ENCODE results near the gene PLXNA4.
"Not testable (repeated sequence)": the region's sequence is repeated elsewhere in the genome, so short reads cannot be mapped to it uniquely, and the experiment has no call there.

The PLXNA4 gene

GRCh38 chr7:132197772-132198171 is 378.5 kb downstream of the PLXNA4 start:
- DNase-seq (ENCODE audit: low spot score), result no peak

DNA sequence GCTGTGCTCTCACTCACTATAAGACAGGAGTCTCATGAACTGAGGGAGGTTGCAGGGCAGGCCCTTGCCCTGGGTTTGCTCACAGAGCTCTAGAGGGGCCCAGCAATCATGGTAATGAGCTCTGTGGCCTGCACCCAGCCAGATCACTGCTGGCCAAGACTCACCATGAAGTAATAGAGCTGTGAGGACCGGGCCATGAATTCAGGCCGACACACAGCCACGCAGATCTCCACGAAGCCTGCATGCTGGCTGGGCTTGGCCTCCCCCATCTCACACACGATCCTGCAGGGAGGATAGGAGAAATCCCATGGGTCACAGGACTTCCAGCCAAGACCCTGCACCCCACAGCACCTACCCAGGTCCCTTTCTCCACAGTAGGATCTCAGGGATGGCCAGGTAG is 382.4 kb downstream of the PLXNA4 start:
- no peak for DNase-seq (ENCODE audit: low spot score)

DNA sequence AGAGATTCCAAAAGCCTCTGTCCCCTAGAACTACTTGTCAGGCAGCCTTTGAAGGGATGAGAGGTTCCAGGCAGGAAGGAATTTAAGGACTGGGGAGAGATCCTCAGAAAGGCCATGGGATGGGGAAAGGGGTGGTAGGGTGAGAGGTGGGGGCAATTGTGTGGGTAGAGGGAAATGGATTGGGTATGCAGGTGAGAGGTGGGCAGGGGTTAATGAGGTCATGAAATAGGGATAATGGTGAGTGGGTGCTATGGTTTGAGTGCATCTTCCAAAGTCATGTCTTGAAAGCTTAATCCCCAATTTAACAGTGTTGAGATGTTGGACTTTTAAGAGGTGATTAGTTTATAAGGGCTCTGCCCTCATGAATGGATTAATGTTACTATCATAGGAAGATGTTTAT is 383.5 kb downstream of the PLXNA4 start:
- DNase-seq (ENCODE audit: low spot score), result no peak

GRCh38 chr7:132191418-132191817 is 384.9 kb downstream of the PLXNA4 start:
- no peak for DNase-seq (ENCODE audit: low spot score)

GRCh38 chr7:132190683-132191082 is 385.6 kb downstream of the PLXNA4 start:
- DNase-seq (ENCODE audit: low spot score), result no peak

DNA sequence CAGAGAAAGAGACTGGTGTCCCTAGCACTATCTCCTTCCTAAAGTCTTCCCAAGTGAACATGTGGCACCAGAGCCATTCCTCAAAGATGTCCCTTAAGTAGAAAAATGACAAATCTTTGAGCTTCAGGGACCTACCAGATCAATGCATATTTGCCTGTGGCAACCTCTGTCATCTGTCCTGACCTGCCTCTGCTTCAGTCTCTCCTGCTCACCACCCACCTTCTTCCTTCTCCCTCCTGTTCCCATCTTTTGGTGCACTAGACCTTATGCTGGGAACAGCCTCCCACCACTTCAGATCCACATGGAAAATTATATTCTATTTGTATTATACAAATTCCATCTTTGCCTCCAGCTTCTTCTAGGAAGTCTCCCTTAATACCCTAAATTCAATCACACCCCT is 386.4 kb downstream of the PLXNA4 start:
- DNase-seq (ENCODE audit: low spot score), result no peak

- no peak for DNase-seq (ENCODE audit: low spot score)
These were observed 388.1 kb downstream of the PLXNA4 start for GRCh38 chr7:132187869-132188789.

DNA sequence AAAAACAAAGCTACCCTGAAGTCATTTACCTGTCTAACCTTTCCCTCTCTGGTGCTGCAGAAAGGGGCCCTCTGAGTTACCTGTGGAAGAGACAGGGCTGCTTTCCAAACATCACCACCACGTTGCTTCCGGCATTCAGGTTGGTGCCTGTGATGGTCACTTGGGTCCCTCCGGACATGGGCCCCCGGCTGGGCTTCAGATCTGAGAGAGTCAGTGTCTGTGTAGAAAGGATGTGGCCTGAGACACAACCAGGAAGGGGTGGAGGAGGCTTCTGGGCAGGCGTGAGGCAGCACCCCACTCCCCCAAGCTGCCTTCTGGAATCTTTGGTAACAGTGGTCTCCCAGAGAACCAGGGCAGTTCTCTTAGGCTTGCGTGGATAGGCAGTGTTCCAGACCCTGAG is 388.9 kb downstream of the PLXNA4 start:
- DNase-seq (ENCODE audit: low spot score), result no peak

DNA sequence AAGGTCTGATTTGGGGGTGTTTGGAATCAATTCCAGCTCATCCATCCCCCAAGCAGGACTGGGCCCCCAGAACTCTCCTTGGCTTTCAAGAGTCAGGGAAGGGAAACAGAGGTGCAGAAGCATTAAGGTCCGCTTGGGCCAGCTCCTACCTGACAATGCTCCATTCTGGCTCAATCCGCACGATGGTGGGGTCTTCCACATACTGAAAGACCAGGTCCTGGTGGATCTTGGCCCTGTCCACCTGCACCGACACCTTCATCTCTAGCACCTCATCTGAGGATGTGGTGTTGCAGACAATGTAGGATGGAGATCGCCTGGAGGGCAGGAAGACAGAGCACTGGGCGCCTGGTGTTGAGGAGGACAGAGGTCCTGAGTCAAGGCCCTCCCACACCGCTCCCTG is 391.1 kb downstream of the PLXNA4 start:
- DNase-seq (ENCODE audit: low spot score), result no peak

GRCh38 chr7:132183781-132184380 is 392.4 kb downstream of the PLXNA4 start:
- DNase-seq (ENCODE audit: low spot score), result no peak

- DNase-seq (ENCODE audit: low spot score), result no peak
These were observed 393.3 kb downstream of the PLXNA4 start for GRCh38 chr7:132182992-132183391.

DNA sequence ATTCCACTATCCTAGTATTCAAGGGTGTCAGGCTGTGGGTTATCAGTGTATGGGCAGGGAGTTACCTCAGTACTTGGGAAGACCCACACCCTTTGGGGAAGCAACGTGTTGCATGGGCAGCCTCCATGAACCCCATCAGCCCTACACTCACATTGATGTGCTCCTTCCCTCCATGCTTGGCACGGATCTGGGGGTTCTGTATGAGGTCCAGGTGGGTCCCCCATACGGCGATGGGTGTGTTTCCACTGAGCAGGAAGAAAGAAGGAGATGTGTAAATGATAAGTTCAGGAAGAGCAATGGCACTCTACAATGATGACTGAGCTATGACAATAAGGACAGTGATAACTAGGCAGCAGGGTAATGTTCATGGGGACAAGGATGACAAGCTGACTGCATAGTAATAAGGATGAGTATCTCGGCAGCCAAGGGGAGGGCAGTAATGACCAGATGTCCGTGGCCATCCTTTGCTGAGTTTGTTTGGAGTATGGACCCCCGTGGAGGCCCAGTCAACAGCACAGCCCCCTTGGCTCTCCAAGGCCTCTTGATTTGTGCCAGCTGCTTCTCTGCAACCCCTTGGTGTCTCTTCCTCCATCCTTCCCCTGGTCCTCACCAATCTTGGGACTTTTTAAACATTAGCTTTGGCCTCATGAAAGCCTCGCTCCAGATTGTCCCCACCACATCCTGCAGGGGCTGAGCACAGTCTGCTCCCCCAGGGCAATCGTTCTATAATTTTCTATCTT is 394.2 kb downstream of the PLXNA4 start:
- DNase-seq (ENCODE audit: low spot score), result no peak

- DNase-seq (ENCODE audit: low spot score), result no peak
These were observed 394.9 kb downstream of the PLXNA4 start for GRCh38 chr7:132181371-132181770.

DNA sequence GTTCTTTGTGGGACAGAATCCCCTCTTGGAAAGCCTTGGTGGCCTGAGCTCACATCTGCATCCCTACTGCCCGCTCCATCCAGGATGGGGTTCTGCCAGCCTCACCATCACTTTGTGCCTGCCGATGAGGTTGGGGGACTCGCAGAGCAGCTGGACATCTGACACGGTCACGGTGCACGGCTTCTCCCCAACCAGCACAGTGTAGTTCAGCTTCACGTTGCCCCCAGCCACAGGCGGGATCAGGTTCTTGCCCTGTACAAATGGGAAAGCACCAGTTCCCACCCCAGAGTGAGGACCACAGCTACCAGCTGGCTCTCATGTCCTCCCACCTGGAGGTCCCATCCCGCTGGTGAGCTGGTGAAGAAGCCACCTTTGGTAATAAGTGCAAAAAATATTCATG is 395.8 kb downstream of the PLXNA4 start:
- no peak for DNase-seq (ENCODE audit: low spot score)

DNA sequence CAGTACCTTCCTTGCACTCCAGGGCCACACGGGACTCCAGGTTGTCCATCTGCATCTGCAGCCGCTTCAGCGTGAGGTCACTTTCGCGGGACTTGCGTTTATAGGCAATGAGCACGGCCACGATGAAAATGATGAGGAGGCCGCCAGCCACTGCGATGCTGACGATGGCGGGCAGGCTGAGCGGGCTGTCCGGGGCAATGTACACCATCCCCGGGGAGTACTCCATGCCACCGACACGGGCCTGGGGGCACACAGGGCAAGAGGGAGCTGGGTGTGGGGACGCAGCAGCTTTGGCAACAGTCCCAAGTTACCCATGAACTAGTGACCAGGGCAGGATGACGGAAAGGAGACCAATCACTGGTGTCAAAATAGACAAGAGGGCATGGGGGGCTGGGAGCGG is 396.6 kb downstream of the PLXNA4 start:
- DNase-seq (ENCODE audit: low spot score), result no peak

DNA sequence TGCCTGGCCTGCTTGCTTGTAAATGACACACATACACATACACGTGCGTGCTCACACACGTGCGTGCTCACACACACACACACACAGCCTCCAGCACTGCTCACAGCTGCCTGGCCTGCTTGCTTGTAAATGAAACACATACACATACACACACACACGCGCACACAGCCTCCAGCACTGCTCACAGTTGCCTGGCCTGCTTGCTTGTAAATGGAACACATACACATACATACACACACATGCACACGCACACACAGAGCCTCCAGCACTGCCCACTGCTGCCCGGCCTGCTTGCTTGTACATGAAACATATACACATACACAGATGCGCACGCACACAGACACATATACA is 397.2 kb downstream of the PLXNA4 start:
- no peak for DNase-seq (ENCODE audit: low spot score)

GRCh38 chr7:132178402-132179079 is 397.7 kb downstream of the PLXNA4 start:
- not testable (repeated sequence) for DNase-seq (ENCODE audit: low spot score)

DNA sequence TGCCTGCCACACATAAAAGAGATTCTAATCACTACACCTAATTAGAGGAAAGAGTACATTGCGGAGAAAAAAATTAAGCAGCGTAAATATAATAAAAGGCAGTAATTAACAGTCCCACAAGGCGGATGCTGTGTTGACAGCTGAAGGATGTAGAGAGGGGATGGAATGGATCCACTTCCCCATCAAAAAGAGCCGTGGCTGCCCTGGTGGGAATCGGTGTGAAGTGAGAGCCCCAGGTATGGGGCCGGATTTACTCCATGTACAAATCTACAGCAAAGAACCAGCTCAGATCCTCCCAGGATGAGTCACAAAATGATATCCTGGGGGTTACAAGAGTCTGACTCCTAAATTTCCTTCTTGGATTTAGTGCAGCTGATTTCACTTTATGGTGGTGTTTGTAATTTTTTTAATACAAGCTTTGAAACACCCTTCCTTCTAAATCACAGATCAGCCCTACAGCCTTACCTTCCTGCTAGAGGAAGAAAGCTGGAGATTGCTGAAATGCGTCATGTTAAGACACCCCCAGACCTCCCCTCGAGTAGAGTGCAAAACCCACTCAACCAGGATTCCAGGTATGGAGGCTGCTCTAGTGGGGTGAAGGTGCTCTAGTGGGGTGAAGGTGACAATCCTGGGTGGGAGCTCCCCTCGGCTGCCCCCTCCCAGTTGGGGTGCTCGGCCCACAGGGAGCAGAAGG is 398.4 kb downstream of the PLXNA4 start:
- DNase-seq (ENCODE audit: low spot score), result no peak

- DNase-seq (ENCODE audit: low spot score), result no peak
These were observed 399.6 kb downstream of the PLXNA4 start for GRCh38 chr7:132176719-132177118.

DNA sequence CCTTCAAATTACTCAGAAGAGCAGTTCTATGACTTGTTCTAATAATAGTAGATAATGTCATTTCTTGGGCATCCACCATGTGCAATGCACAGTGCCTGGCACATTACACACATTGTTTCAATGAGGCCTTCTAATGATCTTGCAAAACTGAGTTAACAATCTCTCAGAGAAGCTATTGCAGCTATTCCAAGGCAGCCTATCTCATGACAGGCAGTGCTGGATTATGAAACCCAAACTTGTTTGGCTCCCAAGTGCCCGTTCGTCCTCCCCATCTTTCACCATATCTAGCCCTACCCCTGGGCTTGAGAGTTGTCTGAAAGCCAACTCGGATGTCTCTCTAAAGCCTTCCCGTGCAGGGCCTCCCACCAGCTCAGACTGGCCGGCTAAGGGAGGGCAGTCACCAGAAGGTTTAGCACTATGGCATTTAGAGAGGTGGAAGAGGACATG is 405.1 kb downstream of the PLXNA4 start:
- no peak for DNase-seq (ENCODE audit: low spot score)

DNA sequence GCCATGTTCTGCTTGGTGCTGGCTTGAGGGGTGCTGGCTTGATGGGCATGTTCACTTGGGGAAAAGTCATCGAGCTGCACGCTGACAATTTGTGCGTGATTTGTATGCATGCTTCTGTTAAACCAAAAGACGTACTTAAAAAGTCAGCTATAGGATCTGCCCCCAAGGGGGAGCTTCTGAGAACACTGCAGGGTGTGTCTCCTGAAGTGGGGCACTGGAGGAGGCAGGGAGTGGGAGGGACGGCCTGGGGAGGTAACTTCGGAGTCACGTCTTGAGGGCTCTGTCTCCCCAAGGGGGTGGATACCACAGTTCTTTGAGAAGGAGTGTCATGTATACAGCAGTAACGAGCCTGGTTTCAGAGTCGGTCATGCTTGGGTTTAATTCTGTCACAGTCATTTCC is 406.5 kb downstream of the PLXNA4 start:
- DNase-seq (ENCODE audit: low spot score), result no peak

DNA sequence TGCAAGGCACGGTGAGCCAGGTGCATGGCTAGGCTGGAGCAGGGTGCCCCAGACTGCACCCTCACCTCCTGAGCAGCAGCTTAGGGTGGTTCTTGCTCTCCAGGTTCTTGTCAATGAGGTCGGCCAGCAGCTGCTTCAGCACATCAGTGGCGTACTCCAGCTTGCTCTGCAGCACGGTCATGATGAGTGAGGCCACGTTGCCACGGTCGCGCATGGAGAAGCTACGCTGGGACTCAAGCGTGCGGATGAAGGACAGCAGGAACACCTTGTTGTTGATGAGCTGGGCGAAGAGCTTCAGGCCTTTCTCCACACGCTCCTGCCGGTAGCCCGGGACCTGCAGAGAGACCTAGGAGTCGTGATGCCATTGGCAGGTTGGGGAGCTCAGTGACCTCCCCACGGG is 408.0 kb downstream of the PLXNA4 start:
- DNase-seq (ENCODE audit: low spot score), result no peak
